ENCODE results near the gene SDK2.

DNA sequence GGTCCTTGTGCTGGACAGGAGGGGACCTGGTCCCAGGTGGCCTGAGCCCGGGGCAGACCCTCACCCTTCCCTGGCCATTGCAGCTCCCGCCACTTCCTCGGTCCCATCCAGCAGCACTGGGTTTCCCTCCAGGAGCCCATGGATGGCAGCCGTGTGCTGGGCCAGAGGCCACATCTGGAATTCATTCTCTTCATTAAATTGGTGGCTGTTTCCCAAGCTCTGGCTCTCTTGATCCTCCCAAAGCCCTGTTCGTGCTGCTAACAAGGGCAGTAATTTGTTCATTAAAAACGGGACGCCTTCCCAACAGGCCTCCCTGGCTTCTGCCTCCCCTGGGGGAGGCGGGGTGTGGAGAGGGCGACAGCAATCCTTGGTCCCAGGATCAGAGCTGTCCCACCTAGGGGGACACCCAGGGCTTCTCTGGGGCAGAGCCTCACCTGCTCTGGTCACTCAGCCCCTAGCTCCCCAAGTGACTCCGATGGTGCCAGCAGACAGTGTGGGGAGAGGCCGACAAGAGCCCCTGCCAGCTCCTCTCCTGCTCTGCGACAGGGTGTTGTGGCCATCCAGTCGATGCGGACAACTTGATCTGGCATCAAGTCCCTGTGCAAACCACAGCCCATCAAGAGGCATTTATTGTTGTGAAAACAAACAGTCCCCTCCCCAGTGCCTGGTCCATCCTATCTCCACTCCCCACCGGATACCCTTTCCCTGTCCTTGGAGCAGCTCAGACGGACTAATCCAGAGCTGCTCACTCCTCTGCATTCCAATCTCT, 44.0 kb downstream of the SDK2 start:
- TF ChIP-seq TAF1 (IDR thresholded peaks at IDR 0.05; ENCODE audit: low read depth, low read length) (no peak), SIN3A (conservative IDR thresholded peaks at IDR 0.05 in 1 of 2, IDR thresholded peaks at IDR 0.05 in 1 of 2; ENCODE audit: low read depth in 1 of 2, low read length in 2 of 2) (no peak), ZNF274 (IDR thresholded peaks at IDR 0.05; ENCODE audit: borderline replicate concordance, extremely low read depth, low read length) (no peak), POLR2AphosphoS5 (IDR thresholded peaks at IDR 0.05; ENCODE audit: low read depth, low read length) (no peak), JUN (IDR thresholded peaks at IDR 0.05; ENCODE audit: low read depth, low read length) (no peak), EP300 (IDR thresholded peaks at IDR 0.05; ENCODE audit: borderline replicate concordance in 1 of 2, low read depth in 2 of 2, low read length in 2 of 2) (no peak), ATF2 (IDR thresholded peaks at IDR 0.05; ENCODE audit: low read length) (no peak), EZH2 (IDR thresholded peaks at IDR 0.05; ENCODE audit: low read depth, low read length, severe bottlenecking) (no peak), MAFK (IDR thresholded peaks at IDR 0.05; ENCODE audit: low read depth, low read length) (no peak), MAX (IDR thresholded peaks at IDR 0.05) (no peak), CEBPB (IDR thresholded peaks at IDR 0.05; ENCODE audit: low read depth, low read length) (no peak), BACH1 (IDR thresholded peaks at IDR 0.05; ENCODE audit: low read length) (no peak)
- TF ChIP-seq, protein P1, sequence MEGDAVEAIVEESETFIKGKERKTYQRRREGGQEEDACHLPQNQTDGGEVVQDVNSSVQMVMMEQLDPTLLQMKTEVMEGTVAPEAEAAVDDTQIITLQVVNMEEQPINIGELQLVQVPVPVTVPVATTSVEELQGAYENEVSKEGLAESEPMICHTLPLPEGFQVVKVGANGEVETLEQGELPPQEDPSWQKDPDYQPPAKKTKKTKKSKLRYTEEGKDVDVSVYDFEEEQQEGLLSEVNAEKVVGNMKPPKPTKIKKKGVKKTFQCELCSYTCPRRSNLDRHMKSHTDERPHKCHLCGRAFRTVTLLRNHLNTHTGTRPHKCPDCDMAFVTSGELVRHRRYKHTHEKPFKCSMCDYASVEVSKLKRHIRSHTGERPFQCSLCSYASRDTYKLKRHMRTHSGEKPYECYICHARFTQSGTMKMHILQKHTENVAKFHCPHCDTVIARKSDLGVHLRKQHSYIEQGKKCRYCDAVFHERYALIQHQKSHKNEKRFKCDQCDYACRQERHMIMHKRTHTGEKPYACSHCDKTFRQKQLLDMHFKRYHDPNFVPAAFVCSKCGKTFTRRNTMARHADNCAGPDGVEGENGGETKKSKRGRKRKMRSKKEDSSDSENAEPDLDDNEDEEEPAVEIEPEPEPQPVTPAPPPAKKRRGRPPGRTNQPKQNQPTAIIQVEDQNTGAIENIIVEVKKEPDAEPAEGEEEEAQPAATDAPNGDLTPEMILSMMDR (IDR thresholded peaks at IDR 0.05; ENCODE audit: control extremely low read depth in 1 of 3, insufficient read depth in 1 of 3, low read depth in 1 of 3, low read length in 3 of 3), result no peak
- TF ChIP-seq, protein P2, sequence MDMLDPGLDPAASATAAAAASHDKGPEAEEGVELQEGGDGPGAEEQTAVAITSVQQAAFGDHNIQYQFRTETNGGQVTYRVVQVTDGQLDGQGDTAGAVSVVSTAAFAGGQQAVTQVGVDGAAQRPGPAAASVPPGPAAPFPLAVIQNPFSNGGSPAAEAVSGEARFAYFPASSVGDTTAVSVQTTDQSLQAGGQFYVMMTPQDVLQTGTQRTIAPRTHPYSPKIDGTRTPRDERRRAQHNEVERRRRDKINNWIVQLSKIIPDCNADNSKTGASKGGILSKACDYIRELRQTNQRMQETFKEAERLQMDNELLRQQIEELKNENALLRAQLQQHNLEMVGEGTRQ (IDR thresholded peaks at IDR 0.05; ENCODE audit: low read length), result no peak
